SK-N-SH treated with all-trans-retinoic acid at 6 μM for 48 hours (cell line): ENCODE measurements around the gene LRRC8E.

ENCODE experiments used
- CREB5 ChIP-seq: fragments of 250-450 bp; sonication (Bioruptor Pico); IDR thresholded peaks from 2 replicates; pipeline ENCODE4 v1.5.1; 2020; ENCODE audit warnings: low read depth, mild to moderate bottlenecking, moderate library complexity
- CSDC2 ChIP-seq: fragments of 250-450 bp; sonication (Bioruptor Pico); IDR thresholded peaks from 2 replicates; pipeline ENCODE4 v1.5.0; 2020; ENCODE audit warnings: mild to moderate bottlenecking, moderate library complexity
- GLIS3 ChIP-seq: fragments of 250-450 bp; sonication (Bioruptor Pico); IDR thresholded peaks from 2 replicates; pipeline ENCODE4 v1.5.0; 2020; ENCODE audit warnings: mild to moderate bottlenecking, moderate library complexity
- ISL1 ChIP-seq: fragments of 250-450 bp; sonication (Bioruptor Pico); IDR thresholded peaks from 2 replicates; pipeline ENCODE4 v2.1.2; 2022; ENCODE audit warnings: mild to moderate bottlenecking, moderate library complexity
- PATZ1 ChIP-seq: fragments of 250-450 bp; sonication (Bioruptor Pico); IDR thresholded peaks from 2 replicates; pipeline ENCODE4 v1.8.0; 2020; ENCODE audit warnings: mild to moderate bottlenecking, moderate library complexity, borderline replicate concordance
- PPARA ChIP-seq: fragments of 250-450 bp; sonication (Bioruptor Pico); IDR thresholded peaks from 2 replicates; pipeline ENCODE4 v1.5.0; 2020; ENCODE audit warnings: mild to moderate bottlenecking, borderline replicate concordance
- RARB ChIP-seq: fragments of 250-450 bp; sonication (Bioruptor Pico); IDR thresholded peaks from 2 replicates; pipeline ENCODE4 v1.8.0; 2021; ENCODE audit warnings: mild to moderate bottlenecking, moderate library complexity
- TOX ChIP-seq: fragments of 250-450 bp; sonication (Bioruptor Pico); IDR thresholded peaks from 2 replicates; pipeline ENCODE4 v1.8.0; 2021; ENCODE audit warnings: mild to moderate bottlenecking, moderate library complexity, borderline replicate concordance
- ZC3H10 ChIP-seq: fragments of 250-450 bp; sonication (Bioruptor Pico); IDR thresholded peaks from 2 replicates; pipeline ENCODE4 v1.5.1; 2021; ENCODE audit warnings: mild to moderate bottlenecking, moderate library complexity
- ZFP3 ChIP-seq: fragments of 250-450 bp; sonication (Bioruptor Pico); IDR thresholded peaks from 2 replicates; pipeline ENCODE4 v1.5.0; 2020; ENCODE audit warnings: mild to moderate bottlenecking, moderate library complexity

DNA sequence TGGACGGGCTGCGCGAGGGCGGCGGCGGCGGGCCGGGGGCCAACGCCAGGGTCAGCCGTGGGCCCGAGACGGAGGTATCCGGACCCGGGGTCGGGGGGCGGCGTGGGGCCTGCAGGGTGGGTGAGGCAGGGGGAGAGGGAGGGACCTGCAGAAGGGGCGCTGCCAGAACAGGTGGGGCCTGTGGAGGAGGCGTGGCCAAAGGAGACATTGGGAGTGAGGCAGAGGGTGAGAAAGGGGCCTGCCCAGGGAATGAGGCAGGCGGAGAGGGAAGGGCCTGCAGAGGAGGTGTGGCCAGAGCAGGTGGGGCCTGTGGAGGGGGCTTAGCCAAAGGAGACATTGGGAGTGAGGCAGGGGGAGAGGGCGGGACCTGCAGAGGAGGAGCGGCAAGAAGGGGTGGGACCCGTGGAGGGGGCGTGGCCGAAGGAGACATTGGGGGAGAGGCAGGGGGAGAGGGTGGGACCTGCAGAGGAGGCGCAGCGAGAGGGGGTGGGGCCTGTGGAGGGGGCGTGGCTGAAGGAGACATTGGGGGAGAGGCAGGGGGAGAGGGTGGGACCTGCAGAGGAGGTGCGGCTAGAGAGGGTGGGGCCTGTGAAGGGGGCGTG, 18.3 kb upstream of the LRRC8E start:
- TF ChIP-seq RARB (CRISPR knock-in tag): no peak
- no peak for TF ChIP-seq ZFP3 (CRISPR knock-in tag)
- TF ChIP-seq GLIS3 (CRISPR knock-in tag): no peak
- TF ChIP-seq PPARA (CRISPR knock-in tag): no peak
- TF ChIP-seq ISL1 (CRISPR knock-in tag): no peak
- TF ChIP-seq TOX (CRISPR knock-in tag): no peak
- no peak for TF ChIP-seq CREB5 (CRISPR knock-in tag)
- no peak for TF ChIP-seq CSDC2
- no peak for TF ChIP-seq ZC3H10 (CRISPR knock-in tag)
- TF ChIP-seq PATZ1: no peak
